Uterus (tissue), 2 donors: Measurements from ENCODE around the gene DIDO1.

Source experiments
- POLR2A ChIP-seq, 2 donors: fragments of 450-650 bp; IDR thresholded peaks; one replicate each; pipeline ENCODE4 v1.6.1; 2016; ENCODE audit warnings: antibody characterized with exemption in 2 of 2, mild to moderate bottlenecking in 1 of 2, moderate library complexity in 1 of 2
- TF ChIP-seq, protein P1 (sequence below), 4 experiments: fragments of 200-600 bp in 2 of 4; fragments of 450-650 bp in 2 of 4; sonication (generic) in 2 of 4; IDR thresholded peaks; one replicate each; pipeline ENCODE4 v1.5.1; 2016 to 2019; ENCODE audit warnings: antibody characterized with exemption in 4 of 4, mild to moderate bottlenecking in 2 of 4, moderate library complexity in 1 of 4

DNA sequence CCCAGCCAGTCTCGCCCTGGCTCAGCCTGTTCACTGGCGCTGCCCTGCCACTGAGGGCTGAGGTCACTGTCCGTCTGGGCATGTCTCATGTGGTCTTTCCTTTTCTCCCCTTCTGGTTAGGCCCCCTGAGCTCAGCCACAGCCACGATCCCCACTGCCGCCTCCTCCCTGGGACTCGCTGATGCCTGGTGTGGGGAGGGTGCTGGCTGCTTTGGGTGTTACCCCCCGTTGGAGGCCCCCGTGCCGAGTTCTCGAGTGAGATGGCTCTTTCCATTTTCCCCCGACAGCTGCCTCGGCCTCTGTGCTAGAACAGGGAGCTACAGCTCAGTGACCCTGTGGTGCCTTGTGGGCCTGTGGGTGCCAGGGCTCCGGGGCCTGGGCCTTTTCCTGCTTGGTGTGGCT is 49.8 kb downstream of the DIDO1 start:
- TF ChIP-seq, protein P1, sequence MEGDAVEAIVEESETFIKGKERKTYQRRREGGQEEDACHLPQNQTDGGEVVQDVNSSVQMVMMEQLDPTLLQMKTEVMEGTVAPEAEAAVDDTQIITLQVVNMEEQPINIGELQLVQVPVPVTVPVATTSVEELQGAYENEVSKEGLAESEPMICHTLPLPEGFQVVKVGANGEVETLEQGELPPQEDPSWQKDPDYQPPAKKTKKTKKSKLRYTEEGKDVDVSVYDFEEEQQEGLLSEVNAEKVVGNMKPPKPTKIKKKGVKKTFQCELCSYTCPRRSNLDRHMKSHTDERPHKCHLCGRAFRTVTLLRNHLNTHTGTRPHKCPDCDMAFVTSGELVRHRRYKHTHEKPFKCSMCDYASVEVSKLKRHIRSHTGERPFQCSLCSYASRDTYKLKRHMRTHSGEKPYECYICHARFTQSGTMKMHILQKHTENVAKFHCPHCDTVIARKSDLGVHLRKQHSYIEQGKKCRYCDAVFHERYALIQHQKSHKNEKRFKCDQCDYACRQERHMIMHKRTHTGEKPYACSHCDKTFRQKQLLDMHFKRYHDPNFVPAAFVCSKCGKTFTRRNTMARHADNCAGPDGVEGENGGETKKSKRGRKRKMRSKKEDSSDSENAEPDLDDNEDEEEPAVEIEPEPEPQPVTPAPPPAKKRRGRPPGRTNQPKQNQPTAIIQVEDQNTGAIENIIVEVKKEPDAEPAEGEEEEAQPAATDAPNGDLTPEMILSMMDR (IDR thresholded peaks at IDR 0.05) = no peak
- no peak for TF ChIP-seq POLR2A (IDR thresholded peaks at IDR 0.05)
